ENCODE results near the gene HLA-DPB1. TPM values are rescaled to one million over a fixed set of nuclear protein-coding genes. Genes with fewer than 3 reads are reported as not detected.

The HLA-DPB1 gene
- total and polyA plus RNA-seq, 9 donors = 7.9 to 15.8 (median 11.5) TPM

DNA sequence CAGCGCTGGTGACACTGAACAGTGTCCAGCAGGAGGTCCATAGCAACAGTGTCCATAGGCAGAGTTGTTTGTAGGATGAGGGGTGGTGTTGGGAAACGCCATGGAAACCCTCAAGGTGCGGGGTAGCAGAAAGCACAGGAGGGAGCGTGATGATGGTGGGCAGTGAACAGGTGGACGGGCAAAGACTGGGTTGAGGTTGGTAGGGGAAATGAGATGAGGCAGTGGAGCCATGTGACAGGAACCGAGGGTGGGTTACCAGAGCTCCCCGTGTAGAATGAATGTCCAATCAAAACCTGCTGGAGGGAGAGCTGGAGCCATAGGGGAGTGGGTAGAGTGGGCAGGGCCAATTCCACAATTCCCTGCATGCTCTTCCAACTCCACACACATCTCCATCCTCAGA is 38.0 kb downstream of the HLA-DPB1 start:
- Histone ChIP-seq H3K27ac (ENCODE audit: low read length) (no peak overlapping the region), H3K9me3 (replicated peaks; ENCODE audit: control insufficient read depth, low read depth, low read length) (no peaks in the 10 kb centered on the region), H3K36me3 (ENCODE audit: control insufficient read depth, insufficient read depth, low read length) (no peaks in the 10 kb centered on the region), H3K4me1 (ENCODE audit: control insufficient read depth, insufficient read depth, low read length) (no peaks in the 10 kb centered on the region), H3K27me3 (ENCODE audit: control insufficient read depth, insufficient read depth, low read length) (peaks cover 52% of the 10 kb centered on the region), H3K4me3 (ENCODE audit: low read length) (no peak overlapping the region)
- 71% methylated on average over 7 of the region's 7 CpGs for WGBS (ENCODE audit: insufficient coverage)
- no peak for DNase-seq

DNA sequence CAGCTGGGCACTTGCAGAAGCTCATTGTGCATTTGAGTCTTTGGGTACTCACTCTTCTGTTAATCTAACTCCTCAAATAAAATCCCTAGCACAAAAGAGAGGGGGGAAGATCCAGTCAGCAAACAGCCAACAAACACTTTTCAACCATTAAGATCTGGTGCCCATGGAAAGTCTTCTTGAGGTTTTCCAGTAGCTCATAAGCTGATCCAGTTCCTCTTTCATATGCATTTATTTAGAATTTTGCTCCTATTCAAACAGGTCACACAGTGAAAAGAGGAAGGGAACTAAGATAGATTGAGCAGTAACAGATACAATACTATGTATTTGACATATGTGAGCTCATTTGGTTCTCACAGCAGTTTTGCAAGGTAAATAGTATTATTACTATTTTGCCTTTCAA is 38.6 kb downstream of the HLA-DPB1 start:
- Histone ChIP-seq H3K4me3 (ENCODE audit: low read length) (no peak overlapping the region), H3K4me1 (ENCODE audit: control insufficient read depth, insufficient read depth, low read length) (no peaks in the 10 kb centered on the region), H3K27me3 (ENCODE audit: control insufficient read depth, insufficient read depth, low read length) (peaks cover 52% of the 10 kb centered on the region), H3K9me3 (replicated peaks; ENCODE audit: control insufficient read depth, low read depth, low read length) (no peaks in the 10 kb centered on the region), H3K36me3 (ENCODE audit: control insufficient read depth, insufficient read depth, low read length) (no peaks in the 10 kb centered on the region), H3K27ac (ENCODE audit: low read length) (no peak overlapping the region)
- peak; percentile 50 for DNase-seq

DNA sequence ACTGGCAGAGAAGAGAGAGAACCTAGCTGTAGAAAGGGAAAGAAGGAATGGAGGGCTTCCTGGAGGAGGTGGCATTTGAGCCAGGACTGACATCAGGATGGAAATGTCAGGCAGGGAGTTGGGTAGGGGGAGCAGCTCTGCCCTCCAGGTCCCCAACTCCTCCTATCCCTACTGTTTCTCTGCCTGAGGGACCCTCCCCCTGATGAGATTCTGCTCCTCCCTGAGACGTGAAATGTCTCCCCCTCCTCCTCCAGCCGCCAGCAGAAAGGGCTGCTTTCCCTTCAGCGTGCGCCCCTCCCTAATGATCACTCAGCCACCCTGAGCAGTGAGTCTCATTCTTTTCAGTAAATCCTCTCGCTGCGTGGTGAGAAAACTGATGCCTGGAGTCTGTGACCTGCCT is 40.6 kb downstream of the HLA-DPB1 start:
- 6% methylated on average over 6 of the region's 6 CpGs for WGBS (ENCODE audit: insufficient coverage)
- no peak overlapping the region for H3K4me3 ChIP-seq (ENCODE audit: low read length)
- H3K27ac ChIP-seq (ENCODE audit: low read length) = no peak overlapping the region
- H3K27me3 ChIP-seq (ENCODE audit: control insufficient read depth, insufficient read depth, low read length) = peaks cover 60% of the 10 kb centered on the region
- H3K9me3 ChIP-seq (replicated peaks; ENCODE audit: control insufficient read depth, low read depth, low read length) = no peaks in the 10 kb centered on the region
- H3K4me1 ChIP-seq (ENCODE audit: control insufficient read depth, insufficient read depth, low read length) = no peaks in the 10 kb centered on the region
- no peaks in the 10 kb centered on the region for H3K36me3 ChIP-seq (ENCODE audit: control insufficient read depth, insufficient read depth, low read length)
- no peak for DNase-seq

DNA sequence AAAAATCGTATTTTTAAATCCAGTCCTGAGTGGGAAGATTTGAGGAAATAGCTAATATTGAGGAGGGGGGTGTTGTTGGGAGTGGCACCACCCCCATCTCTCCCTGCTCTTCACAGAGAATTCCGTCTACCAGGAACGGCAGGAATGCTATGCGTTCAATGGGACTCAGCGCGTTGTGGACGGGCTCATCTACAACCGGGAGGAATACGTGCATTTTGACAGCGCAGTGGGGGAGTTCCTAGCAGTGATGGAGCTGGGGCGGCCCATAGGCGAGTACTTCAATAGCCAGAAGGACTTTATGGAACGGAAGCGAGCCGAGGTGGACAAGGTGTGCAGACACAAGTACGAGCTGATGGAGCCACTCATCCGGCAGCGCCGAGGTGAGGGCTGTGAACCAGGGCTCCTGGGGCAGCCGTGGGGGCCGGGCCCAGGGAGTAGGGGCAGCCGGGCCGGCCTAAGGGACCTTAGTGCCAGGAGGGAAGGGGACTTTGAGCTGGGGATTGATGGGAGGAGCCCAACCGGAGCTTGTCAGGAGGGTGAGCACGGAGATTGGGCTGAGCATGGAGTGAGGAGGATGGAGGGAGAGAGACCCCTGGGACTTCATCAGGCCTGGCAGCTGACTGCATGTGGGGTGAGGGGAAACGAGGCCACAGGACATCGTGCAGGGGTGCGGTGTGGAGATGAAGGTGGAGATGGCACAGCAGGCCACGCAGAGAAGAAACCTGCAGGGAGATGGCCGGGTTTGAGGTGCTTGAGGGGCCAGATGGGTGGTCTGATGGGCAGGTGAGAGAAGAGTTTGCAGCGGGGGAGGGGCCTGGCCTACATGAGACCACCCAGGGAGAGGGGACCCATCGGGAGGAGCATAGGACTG is 41.3 kb downstream of the HLA-DPB1 start:
- Histone ChIP-seq H3K4me3 (ENCODE audit: low read length) (no peak overlapping the region), H3K4me1 (ENCODE audit: control insufficient read depth, insufficient read depth, low read length) (no peaks in the 10 kb centered on the region), H3K36me3 (ENCODE audit: control insufficient read depth, insufficient read depth, low read length) (no peaks in the 10 kb centered on the region), H3K27me3 (ENCODE audit: control insufficient read depth, insufficient read depth, low read length) (peaks cover 56% of the 10 kb centered on the region), H3K27ac (ENCODE audit: low read length) (no peak overlapping the region), H3K9me3 (replicated peaks; ENCODE audit: control insufficient read depth, low read depth, low read length) (no peaks in the 10 kb centered on the region)
- DNase-seq = no peak
- WGBS (ENCODE audit: insufficient coverage) = 3% methylated on average over 31 of the region's 32 CpGs

DNA sequence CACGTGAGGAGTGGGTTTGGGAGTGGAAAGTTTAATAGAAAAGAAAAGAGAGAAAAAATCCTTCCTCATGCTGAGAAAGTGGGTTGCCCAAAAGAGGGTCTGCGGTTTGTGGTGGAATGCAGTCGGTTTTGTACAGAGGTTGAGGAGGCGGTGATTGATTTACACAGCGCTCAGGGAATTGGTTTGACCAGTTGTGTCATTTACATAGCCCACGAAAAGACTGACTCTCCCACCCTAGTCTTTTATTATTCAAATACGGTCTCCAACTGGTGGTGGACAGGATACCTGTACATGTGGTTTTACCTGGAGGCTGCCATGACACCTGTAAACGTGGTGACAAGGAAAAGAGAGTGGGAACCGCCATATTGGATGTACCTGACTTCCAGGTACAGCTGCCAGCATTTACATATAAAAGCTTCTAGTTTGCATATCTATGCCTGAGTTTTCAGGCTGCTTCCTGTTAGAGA is 42.1 kb downstream of the HLA-DPB1 start:
- peaks cover 51% of the 10 kb centered on the region for H3K27me3 ChIP-seq (ENCODE audit: control insufficient read depth, insufficient read depth, low read length)
- no peaks in the 10 kb centered on the region for H3K36me3 ChIP-seq (ENCODE audit: control insufficient read depth, insufficient read depth, low read length)
- DNase-seq = no peak
- H3K4me3 ChIP-seq (ENCODE audit: low read length) = no peak overlapping the region
- WGBS (ENCODE audit: insufficient coverage) = 0% methylated on average over 1 of the region's 9 CpGs
- no peak overlapping the region for H3K27ac ChIP-seq (ENCODE audit: low read length)
- no peaks in the 10 kb centered on the region for H3K4me1 ChIP-seq (ENCODE audit: control insufficient read depth, insufficient read depth, low read length)
- no peaks in the 10 kb centered on the region for H3K9me3 ChIP-seq (replicated peaks; ENCODE audit: control insufficient read depth, low read depth, low read length)

DNA sequence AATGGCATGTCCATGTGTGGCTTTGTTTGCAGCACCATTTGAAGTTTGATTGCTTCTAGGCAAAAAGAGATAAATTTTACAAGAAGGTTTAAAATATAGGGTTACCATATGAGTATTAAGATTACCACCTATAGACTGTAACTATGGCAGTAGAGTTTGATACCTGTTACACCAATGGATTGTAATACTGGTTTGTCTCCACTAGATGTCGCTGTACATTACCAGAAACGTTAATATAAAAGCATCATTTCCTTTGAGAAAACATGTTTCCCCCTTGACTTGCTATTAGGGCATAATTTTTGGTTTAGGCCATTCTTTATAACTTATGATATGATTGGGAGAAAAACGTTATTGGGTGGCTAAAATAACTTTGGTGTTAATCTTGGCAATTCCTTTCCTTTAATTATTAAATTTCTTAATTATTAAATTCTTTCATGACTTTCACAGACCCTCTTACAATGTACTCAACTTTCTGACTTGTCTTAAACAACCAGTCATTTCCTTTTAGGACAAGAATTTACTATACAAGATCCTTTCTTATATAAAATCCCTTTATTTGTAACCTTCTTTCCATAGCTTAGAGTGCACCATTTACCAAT is 42.8 kb downstream of the HLA-DPB1 start:
- Histone ChIP-seq H3K9me3 (replicated peaks; ENCODE audit: control insufficient read depth, low read depth, low read length) (peaks cover 5% of the 10 kb centered on the region), H3K36me3 (ENCODE audit: control insufficient read depth, insufficient read depth, low read length) (no peaks in the 10 kb centered on the region), H3K27me3 (ENCODE audit: control insufficient read depth, insufficient read depth, low read length) (peaks cover 51% of the 10 kb centered on the region), H3K27ac (ENCODE audit: low read length) (no peak overlapping the region), H3K4me1 (ENCODE audit: control insufficient read depth, insufficient read depth, low read length) (no peaks in the 10 kb centered on the region), H3K4me3 (ENCODE audit: low read length) (no peak overlapping the region)
- WGBS (ENCODE audit: insufficient coverage) = no CpG with 5 or more reads among the region's 3 CpGs
- DNase-seq = peak; percentile 61

DNA sequence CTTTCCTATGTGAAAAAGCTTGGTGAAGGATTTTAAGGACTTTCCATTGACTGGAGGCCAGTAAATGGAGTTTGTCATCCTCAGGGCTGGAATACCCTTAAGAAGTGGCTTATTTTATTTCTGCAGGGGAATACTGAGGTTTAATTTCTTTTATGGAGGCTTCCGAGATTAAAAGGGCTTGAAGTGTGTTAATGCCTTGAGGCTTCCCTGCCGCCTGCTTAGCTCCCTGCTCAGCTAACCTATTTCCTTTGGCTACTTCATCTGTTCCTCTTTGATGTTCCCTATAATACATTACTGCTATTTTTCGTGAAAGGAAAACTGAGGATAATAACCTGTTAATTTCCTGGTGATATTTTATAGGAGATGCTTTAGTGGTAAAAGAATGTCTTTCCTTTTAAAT is 44.2 kb downstream of the HLA-DPB1 start:
- Histone ChIP-seq H3K36me3 (ENCODE audit: control insufficient read depth, insufficient read depth, low read length) (no peaks in the 10 kb centered on the region), H3K4me1 (ENCODE audit: control insufficient read depth, insufficient read depth, low read length) (no peaks in the 10 kb centered on the region), H3K27me3 (ENCODE audit: control insufficient read depth, insufficient read depth, low read length) (peaks cover 46% of the 10 kb centered on the region), H3K9me3 (replicated peaks; ENCODE audit: control insufficient read depth, low read depth, low read length) (peaks cover 12% of the 10 kb centered on the region), H3K27ac (ENCODE audit: low read length) (no peak overlapping the region), H3K4me3 (ENCODE audit: low read length) (no peak overlapping the region)
- WGBS (ENCODE audit: insufficient coverage) = no CpG with 5 or more reads among the region's 3 CpGs
- no peak for DNase-seq

DNA sequence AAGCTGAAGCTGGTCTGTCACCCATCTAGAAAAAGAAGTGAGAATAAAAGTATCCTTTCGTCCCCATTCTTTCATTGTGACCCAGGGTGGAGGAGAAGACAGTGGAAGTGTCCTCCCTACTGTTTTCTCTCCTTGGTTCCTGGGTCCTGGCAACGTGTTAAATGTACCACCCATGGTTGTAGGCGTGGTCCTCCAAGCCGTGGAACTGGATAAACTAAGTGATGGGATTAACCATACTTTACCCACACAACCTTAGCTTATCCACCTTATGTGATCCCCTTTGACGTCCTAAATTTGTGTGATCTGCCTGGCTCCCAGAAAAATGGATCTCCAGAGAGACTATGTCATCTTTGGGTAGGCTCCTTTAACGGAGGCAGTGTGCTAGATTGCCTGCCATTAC is 47.4 kb downstream of the HLA-DPB1 start:
- DNase-seq = no peak
- peaks cover 21% of the 10 kb centered on the region for H3K27me3 ChIP-seq (ENCODE audit: control insufficient read depth, insufficient read depth, low read length)
- H3K4me1 ChIP-seq (ENCODE audit: control insufficient read depth, insufficient read depth, low read length) = no peaks in the 10 kb centered on the region
- H3K9me3 ChIP-seq (replicated peaks; ENCODE audit: control insufficient read depth, low read depth, low read length) = peaks cover 12% of the 10 kb centered on the region
- no peaks in the 10 kb centered on the region for H3K36me3 ChIP-seq (ENCODE audit: control insufficient read depth, insufficient read depth, low read length)
- H3K27ac ChIP-seq (ENCODE audit: low read length) = no peak overlapping the region
- WGBS (ENCODE audit: insufficient coverage) = 90% methylated on average over 2 of the region's 6 CpGs
- no peak overlapping the region for H3K4me3 ChIP-seq (ENCODE audit: low read length)

DNA sequence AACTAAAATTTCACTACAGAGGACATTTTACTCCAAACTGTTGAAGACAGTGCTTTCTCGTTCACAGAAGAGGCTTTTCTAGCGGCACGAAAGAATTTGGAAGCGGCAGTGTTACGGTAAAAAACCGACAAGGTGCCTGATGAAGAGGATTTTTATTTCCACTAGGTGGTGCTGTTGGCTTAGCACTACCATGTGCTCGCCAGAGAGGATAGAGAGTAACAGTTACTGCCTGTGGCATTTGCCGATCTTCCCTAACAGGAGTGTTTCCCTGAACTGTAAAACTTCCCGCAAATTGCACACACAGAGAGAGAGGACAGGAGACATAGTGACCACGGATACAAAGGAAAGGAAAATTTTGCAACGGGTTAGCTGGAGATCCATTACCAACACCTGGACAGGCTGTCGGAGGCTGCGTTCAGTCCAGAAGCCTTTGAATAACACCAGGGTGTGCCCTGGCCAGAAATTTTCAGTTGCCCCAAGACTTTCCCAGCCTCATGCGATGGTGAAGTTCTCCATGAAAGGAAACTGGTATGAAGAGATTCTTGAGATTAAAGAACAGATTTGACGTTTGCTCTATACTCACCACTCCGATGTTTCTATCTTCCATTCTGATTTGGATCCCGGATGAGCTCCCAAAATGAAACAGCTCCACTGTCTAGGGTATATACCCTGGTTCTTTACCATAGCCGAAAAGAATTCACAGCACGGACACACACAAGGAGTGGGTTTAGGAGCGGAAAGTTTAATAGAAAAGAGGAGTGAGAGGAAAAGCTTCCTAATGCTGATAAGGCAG is 48.1 kb downstream of the HLA-DPB1 start:
- peaks cover 12% of the 10 kb centered on the region for H3K9me3 ChIP-seq (replicated peaks; ENCODE audit: control insufficient read depth, low read depth, low read length)
- H3K27me3 ChIP-seq (ENCODE audit: control insufficient read depth, insufficient read depth, low read length) = peaks cover 21% of the 10 kb centered on the region
- no peak overlapping the region for H3K27ac ChIP-seq (ENCODE audit: low read length)
- DNase-seq = no peak
- no peaks in the 10 kb centered on the region for H3K4me1 ChIP-seq (ENCODE audit: control insufficient read depth, insufficient read depth, low read length)
- no peak overlapping the region for H3K4me3 ChIP-seq (ENCODE audit: low read length)
- no peaks in the 10 kb centered on the region for H3K36me3 ChIP-seq (ENCODE audit: control insufficient read depth, insufficient read depth, low read length)
- WGBS (ENCODE audit: insufficient coverage) = 83% methylated on average over 12 of the region's 20 CpGs

DNA sequence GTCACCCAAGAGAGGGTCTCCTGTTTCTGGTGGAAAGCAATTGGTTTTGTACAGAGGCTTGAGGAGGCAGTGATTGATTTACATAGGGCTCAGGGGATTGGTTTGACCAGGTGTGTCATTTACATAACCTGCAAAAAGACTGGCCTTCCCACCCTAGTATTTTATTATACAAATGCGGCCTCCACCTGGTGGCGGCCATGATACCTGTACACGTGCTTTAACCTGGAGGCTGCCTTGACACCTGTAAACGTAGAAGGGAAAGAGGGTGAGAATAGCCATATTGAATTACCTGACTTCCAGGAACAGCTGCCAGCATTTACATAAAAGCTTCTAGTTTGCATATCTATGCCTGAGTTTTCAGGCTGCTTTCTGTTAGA is 48.7 kb downstream of the HLA-DPB1 start:
- H3K27me3 ChIP-seq (ENCODE audit: control insufficient read depth, insufficient read depth, low read length) = peaks cover 19% of the 10 kb centered on the region
- no peak overlapping the region for H3K27ac ChIP-seq (ENCODE audit: low read length)
- peaks cover 12% of the 10 kb centered on the region for H3K9me3 ChIP-seq (replicated peaks; ENCODE audit: control insufficient read depth, low read depth, low read length)
- no CpG with 5 or more reads among the region's 4 CpGs for WGBS (ENCODE audit: insufficient coverage)
- H3K36me3 ChIP-seq (ENCODE audit: control insufficient read depth, insufficient read depth, low read length) = no peaks in the 10 kb centered on the region
- H3K4me3 ChIP-seq (ENCODE audit: low read length) = no peak overlapping the region
- DNase-seq = no peak
- no peaks in the 10 kb centered on the region for H3K4me1 ChIP-seq (ENCODE audit: control insufficient read depth, insufficient read depth, low read length)
